Upper lobe of right lung (tissue), 1 donor: ENCODE measurements around the gene SMAD6. TPM values are rescaled to one million over a fixed set of nuclear protein-coding genes. Genes with fewer than 3 reads are reported as not detected.

Experiments
- ATAC-seq: fragments of 200-7000 bp; cut with Tn5 transposase; one replicate; pipeline ENCODE4 v1.9.1; 2020; ENCODE audit warnings: mild to moderate bottlenecking, moderate library complexity
- DNase-seq: peaks from one replicate; pipeline ENCODE4 v3.0.0-alpha.2; 2020
- H3K27ac ChIP-seq: fragments of 200-600 bp; one replicate; pipeline ENCODE4 v1.8.0; 2022
- H3K27me3 ChIP-seq: fragments of 200-600 bp; one replicate; pipeline ENCODE4 v1.8.0; 2022; ENCODE audit warnings: mild to moderate bottlenecking
- H3K36me3 ChIP-seq: fragments of 200-600 bp; one replicate; pipeline ENCODE4 v1.8.0; 2022
- H3K4me1 ChIP-seq: fragments of 200-600 bp; one replicate; pipeline ENCODE4 v1.8.0; 2022
- H3K4me3 ChIP-seq: fragments of 200-600 bp; one replicate; pipeline ENCODE4 v1.8.0; 2022; ENCODE audit warnings: mild to moderate bottlenecking
- H3K9me3 ChIP-seq: fragments of 200-600 bp; one replicate; pipeline ENCODE4 v1.8.0; 2022
- intact Hi-C: fragments of 100-400 bp; cut with DNase I; formaldehyde crosslinking; loops from one replicate; pipeline ENCODE4 v1.11.0; 2022
- total RNA-seq: library from RNA; stranded (reverse); fragmentation: NEBNext Ultra II Directional; extraction: Animal tissue kit (Norgen Biotek cat#: 25700); gene quantifications from one replicate; pipeline ENCODE4 v1.2.1, GENCODE V29; 2021
- TF ChIP-seq, protein P1 (sequence below): fragments of 200-600 bp; IDR thresholded peaks from one replicate; pipeline ENCODE4 v1.8.0; 2022; ENCODE audit warnings: antibody characterized with exemption
- donor health status: DM: no; HTN: yes; CAD: no; lungs with severe emphysema.

Gene SMAD6
- total RNA-seq, 1 donor from 2014 or later = 167 TPM

DNA sequence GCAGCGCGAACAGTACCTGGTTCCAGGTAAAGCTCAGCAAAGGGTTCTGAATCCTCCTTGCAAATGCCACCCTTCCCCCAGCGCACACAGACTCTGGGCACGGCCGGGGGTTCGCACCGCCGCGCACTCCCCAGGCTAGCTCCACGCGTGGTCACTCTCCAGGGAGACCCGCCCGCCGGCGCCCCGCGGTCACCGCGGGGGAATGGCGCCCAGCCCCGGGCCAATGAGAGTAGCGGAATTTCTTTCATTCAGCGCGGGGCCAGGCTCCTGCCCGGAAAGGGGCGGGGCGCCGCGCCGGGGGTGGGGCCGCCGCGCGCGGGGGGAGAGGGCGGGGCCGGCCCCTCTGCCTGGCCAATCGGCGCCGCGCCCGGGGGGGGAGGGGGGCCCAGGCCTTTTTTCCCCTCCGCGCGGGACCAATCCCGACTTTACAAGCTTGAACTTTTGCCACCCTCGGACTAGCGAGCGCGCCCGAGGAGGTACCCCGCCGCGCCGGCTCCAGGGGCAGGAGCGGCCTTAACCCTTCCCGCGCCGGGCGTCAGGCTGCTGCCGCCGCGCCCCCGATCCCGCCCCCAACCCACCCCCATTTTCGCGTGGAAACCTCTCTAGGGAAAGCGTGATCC is 1.1 kb upstream of the SMAD6 start:
- no peaks in the 10 kb centered on the region for H3K9me3 ChIP-seq
- DNase-seq = peak; percentile 98
- TF ChIP-seq, protein P1, sequence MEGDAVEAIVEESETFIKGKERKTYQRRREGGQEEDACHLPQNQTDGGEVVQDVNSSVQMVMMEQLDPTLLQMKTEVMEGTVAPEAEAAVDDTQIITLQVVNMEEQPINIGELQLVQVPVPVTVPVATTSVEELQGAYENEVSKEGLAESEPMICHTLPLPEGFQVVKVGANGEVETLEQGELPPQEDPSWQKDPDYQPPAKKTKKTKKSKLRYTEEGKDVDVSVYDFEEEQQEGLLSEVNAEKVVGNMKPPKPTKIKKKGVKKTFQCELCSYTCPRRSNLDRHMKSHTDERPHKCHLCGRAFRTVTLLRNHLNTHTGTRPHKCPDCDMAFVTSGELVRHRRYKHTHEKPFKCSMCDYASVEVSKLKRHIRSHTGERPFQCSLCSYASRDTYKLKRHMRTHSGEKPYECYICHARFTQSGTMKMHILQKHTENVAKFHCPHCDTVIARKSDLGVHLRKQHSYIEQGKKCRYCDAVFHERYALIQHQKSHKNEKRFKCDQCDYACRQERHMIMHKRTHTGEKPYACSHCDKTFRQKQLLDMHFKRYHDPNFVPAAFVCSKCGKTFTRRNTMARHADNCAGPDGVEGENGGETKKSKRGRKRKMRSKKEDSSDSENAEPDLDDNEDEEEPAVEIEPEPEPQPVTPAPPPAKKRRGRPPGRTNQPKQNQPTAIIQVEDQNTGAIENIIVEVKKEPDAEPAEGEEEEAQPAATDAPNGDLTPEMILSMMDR = no peak
- peak overlapping the region; percentile 85 for H3K27ac ChIP-seq
- ATAC-seq = peak; percentile 87
- peaks cover 31% of the 10 kb centered on the region for H3K4me1 ChIP-seq
- H3K4me3 ChIP-seq = peak overlapping the region; percentile 60
- no peaks in the 10 kb centered on the region for H3K27me3 ChIP-seq
- no peaks in the 10 kb centered on the region for H3K36me3 ChIP-seq
- intact Hi-C loops = loop anchor here (10.0 kb wide), 1 partner anchor 86 kb away; no protein-coding TSS in a partner anchor

DNA sequence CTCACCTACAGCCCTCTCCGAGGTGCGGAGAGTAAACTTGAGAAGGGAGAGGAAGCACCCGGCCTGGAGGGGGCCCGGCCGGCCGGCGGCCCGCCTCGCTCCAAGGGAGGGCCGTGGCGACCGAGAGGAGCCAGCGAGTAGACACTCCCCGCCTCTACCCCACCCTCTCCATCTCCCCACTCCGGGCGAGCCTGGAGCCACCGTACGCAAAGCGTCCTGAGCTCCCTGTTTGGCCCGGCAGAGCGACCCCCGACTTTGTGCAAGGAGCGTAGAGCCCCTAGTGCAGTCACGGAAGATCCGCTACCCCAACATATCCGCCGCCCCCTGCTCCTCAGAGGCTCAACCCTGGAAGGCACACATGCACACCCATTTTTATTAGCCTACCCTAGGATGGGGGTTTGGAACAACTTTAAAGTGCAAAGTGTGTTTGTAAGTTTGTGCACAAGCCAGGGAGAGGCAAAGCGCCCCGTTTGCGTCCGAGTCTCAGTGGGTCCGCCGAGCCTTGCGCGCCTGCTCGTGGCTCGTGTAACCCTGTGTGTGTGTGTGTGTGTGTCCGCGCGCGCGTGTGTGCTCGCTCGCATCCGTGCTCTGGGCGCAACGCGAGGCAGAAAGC is 508 bp upstream of the SMAD6 start:
- peak; percentile 48 for ATAC-seq
- Histone ChIP-seq H3K4me1 (peaks cover 37% of the 10 kb centered on the region), H3K4me3 (peak overlapping the region; percentile 60), H3K36me3 (no peaks in the 10 kb centered on the region), H3K9me3 (no peaks in the 10 kb centered on the region), H3K27ac (peak overlapping the region; percentile 85), H3K27me3 (no peaks in the 10 kb centered on the region)
- intact Hi-C loops = loop anchor here (10.0 kb wide), 1 partner anchor 87 kb away; no protein-coding TSS in a partner anchor
- TF ChIP-seq, protein P1 = no peak
- peak; percentile 82 for DNase-seq

DNA sequence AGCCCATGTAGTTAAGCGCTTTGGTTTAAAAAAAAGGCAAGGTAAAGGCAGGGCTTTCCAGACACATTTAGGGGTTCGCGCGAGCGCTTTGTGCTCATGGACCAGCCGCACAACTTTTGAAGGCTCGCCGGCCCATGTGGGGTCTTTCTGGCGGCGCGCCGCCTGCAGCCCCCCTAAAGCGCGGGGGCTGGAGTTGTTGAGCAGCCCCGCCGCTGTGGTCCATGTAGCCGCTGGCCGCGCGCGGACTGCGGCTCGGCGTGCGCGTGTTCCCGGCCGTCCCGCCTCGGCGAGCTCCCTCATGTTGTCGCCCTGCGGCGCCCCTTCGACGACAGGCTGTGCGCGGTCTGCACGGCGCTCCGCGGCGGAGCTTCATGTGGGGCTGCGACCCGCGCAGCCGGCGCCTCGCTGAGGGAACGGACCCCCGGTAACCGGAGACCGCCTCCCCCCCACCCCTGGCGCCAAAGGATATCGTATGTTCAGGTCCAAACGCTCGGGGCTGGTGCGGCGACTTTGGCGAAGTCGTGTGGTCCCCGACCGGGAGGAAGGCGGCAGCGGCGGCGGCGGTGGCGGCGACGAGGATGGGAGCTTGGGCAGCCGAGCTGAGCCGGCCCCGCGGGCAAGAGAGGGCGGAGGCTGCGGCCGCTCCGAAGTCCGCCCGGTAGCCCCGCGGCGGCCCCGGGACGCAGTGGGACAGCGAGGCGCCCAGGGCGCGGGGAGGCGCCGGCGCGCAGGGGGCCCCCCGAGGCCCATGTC is 927 bp downstream of the SMAD6 start:
- peak overlapping the region; percentile 85 for H3K27ac ChIP-seq
- TF ChIP-seq, protein P1 = no peak
- H3K9me3 ChIP-seq = no peaks in the 10 kb centered on the region
- ATAC-seq (no peak), DNase-seq (peak; percentile 74)
- no peaks in the 10 kb centered on the region for H3K27me3 ChIP-seq
- H3K36me3 ChIP-seq = no peaks in the 10 kb centered on the region
- H3K4me1 ChIP-seq = peaks cover 45% of the 10 kb centered on the region
- peak overlapping the region; percentile 60 for H3K4me3 ChIP-seq
- intact Hi-C loops = loop anchor here (10.0 kb wide), 1 partner anchor 88 kb away; no protein-coding TSS in a partner anchor

DNA sequence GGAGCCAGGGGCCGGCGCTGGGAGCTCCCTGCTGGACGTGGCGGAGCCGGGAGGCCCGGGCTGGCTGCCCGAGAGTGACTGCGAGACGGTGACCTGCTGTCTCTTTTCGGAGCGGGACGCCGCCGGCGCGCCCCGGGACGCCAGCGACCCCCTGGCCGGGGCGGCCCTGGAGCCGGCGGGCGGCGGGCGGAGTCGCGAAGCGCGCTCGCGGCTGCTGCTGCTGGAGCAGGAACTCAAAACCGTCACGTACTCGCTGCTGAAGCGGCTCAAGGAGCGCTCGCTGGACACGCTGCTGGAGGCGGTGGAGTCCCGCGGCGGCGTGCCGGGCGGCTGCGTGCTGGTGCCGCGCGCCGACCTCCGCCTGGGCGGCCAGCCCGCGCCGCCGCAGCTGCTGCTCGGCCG is 1.5 kb downstream of the SMAD6 start:
- H3K4me1 ChIP-seq = peaks cover 42% of the 10 kb centered on the region

More for the DNA sequence above, 1.5 kb downstream of the SMAD6 start:
- H3K9me3 ChIP-seq = no peaks in the 10 kb centered on the region
- no peaks in the 10 kb centered on the region for H3K27me3 ChIP-seq
- ATAC-seq (no peak), DNase-seq (peak; percentile 77)
- peak overlapping the region; percentile 60 for H3K4me3 ChIP-seq
- peak overlapping the region; percentile 85 for H3K27ac ChIP-seq
- intact Hi-C loops = loop anchor here (10.0 kb wide), 1 partner anchor 89 kb away; no protein-coding TSS in a partner anchor
- TF ChIP-seq, protein P1 = no peak
- H3K36me3 ChIP-seq = no peaks in the 10 kb centered on the region
